Gastrocnemius medialis (tissue), 4 donors: Measurements from ENCODE around the gene NPAS3. TPM values are rescaled to one million over a fixed set of nuclear protein-coding genes. Genes with fewer than 3 reads are reported as not detected.

Experiments
- ATAC-seq, 2 donors: fragments of 150-250 bp; one replicate each; pipeline ENCODE4 v1.9.1; 2016
- DNase-seq, 2 donors: peaks; one replicate each; pipeline ENCODE4 v3.0.0-alpha.2; 2019
- H3K27ac ChIP-seq, 4 donors: fragments of 200-600 bp; sonication (generic); 1 replicate in 1 of 4; 2 replicates in 3 of 4; pipeline ENCODE4 v1.5.1; 2016 to 2018; ENCODE audit warnings: mild to moderate bottlenecking in 2 of 4, moderate library complexity in 1 of 4
- H3K27me3 ChIP-seq, 3 donors: fragments of 200-600 bp; sonication (generic) in 2 of 3; 1 replicate in 1 of 3; 2 replicates in 2 of 3; pipeline versions ENCODE4 v1.5.1 to v1.6.0; 2016 to 2019; ENCODE audit warnings: mild to moderate bottlenecking in 1 of 3, moderate library complexity in 1 of 3
- H3K36me3 ChIP-seq, 2 donors: fragments of 200-600 bp; sonication (generic) in 1 of 2; one replicate each; pipeline ENCODE4 v1.5.1; 2017 to 2018
- H3K4me1 ChIP-seq, 2 donors: fragments of 200-600 bp; sonication (generic) in 1 of 2; one replicate each; pipeline ENCODE4 v1.5.1; 2016 to 2017; ENCODE audit warnings: mild to moderate bottlenecking in 2 of 2
- H3K4me3 ChIP-seq, 4 donors: fragments of 200-600 bp; sonication (generic) in 3 of 4; 1 replicate in 1 of 4; 2 replicates in 3 of 4; pipeline ENCODE4 v1.5.1; 2016 to 2019; ENCODE audit warnings: mild to moderate bottlenecking in 2 of 4
- H3K9me3 ChIP-seq, 3 donors: fragments of 200-600 bp; sonication (generic) in 2 of 3; 1 replicate in 1 of 3; 2 replicates in 2 of 3; pipeline ENCODE4 v1.5.1; 2016 to 2019
- CTCF ChIP-seq, 5 experiments: fragments of 450-650 bp in 3 of 5; fragments of 200-600 bp in 2 of 5; sonication (generic) in 2 of 5; IDR thresholded peaks in 4 of 5; conservative IDR thresholded peaks in 1 of 5; 1 replicate in 4 of 5; 2 replicates in 1 of 5; pipeline ENCODE4 v1.5.1; 2016 to 2019; ENCODE audit warnings: antibody characterized with exemption in 5 of 5, mild to moderate bottlenecking in 3 of 5, moderate library complexity in 3 of 5
- POLR2A ChIP-seq, 2 donors: fragments of 450-650 bp; IDR thresholded peaks; one replicate each; pipeline ENCODE4 v1.6.1; 2017; ENCODE audit warnings: antibody characterized with exemption in 2 of 2, mild to moderate bottlenecking in 2 of 2, moderate library complexity in 2 of 2
- in situ Hi-C, 4 donors: fragments of 200-750 bp; cut with MboI; loops; one replicate each; pipeline versions ENCODE4 v1.15.0 to v1.8.0; 2017; ENCODE audit warnings: low sequenced_read_pairs in 4 of 4
- intact Hi-C: fragments of 100-400 bp; cut with DNase I; formaldehyde crosslinking; loops from one replicate; pipeline ENCODE4 v1.15.1; 2023; ENCODE audit warnings: low total_unique reads
- total RNA-seq, 4 donors: library from RNA; depleted of rRNA; stranded (reverse); fragments of >200 nt; gene quantifications; one replicate each; pipeline versions ENCODE4 v1.1.0 to v1.2.3, GENCODE V29; 2016

Gene NPAS3
- total RNA-seq, 4 donors from 2014 or later = 0.82 to 1.00 TPM; not detected in 2

GRCh38 chr14:33249233-33249820 lies 310.6 kb downstream of the NPAS3 start:
- intact Hi-C loops (no loop called here), in situ Hi-C loops (no loop called here)
- ATAC-seq = no peak
- no peaks in the 10 kb centered on the region for H3K4me1 ChIP-seq
- no peaks in the 10 kb centered on the region for H3K36me3 ChIP-seq
- no peak overlapping the region for H3K27ac ChIP-seq
- H3K4me3 ChIP-seq = no peak overlapping the region
- TF ChIP-seq POLR2A (IDR thresholded peaks at IDR 0.05) = no peak
- no peak for TF ChIP-seq CTCF (IDR thresholded peaks at IDR 0.05 in 4 of 5, conservative IDR thresholded peaks at IDR 0.05 in 1 of 5)
- no peaks in the 10 kb centered on the region for H3K27me3 ChIP-seq
- no peak for DNase-seq
- H3K9me3 ChIP-seq = no peaks in the 10 kb centered on the region

- TF ChIP-seq POLR2A (IDR thresholded peaks at IDR 0.05) (no peak), CTCF (IDR thresholded peaks at IDR 0.05 in 4 of 5, conservative IDR thresholded peaks at IDR 0.05 in 1 of 5) (no peak)
- Histone ChIP-seq H3K27ac (no peak overlapping the region), H3K4me3 (no peak overlapping the region), H3K9me3 (no peaks in the 10 kb centered on the region), H3K27me3 (no peaks in the 10 kb centered on the region), H3K36me3 (no peaks in the 10 kb centered on the region), H3K4me1 (no peaks in the 10 kb centered on the region)
- DNase-seq (no peak), ATAC-seq (no peak)
- intact Hi-C loops = no loop called here
- in situ Hi-C loops = no loop called here
Observed at GRCh38 chr14:33250963-33251362, 312.3 kb downstream of the NPAS3 start.

GRCh38 chr14:33254342-33254741 lies 315.7 kb downstream of the NPAS3 start:
- no peak for ATAC-seq
- no peaks in the 10 kb centered on the region for H3K4me1 ChIP-seq
- no peak for DNase-seq
- H3K9me3 ChIP-seq = no peaks in the 10 kb centered on the region
- in situ Hi-C loops (no loop called here), intact Hi-C loops (no loop called here)
- TF ChIP-seq POLR2A (IDR thresholded peaks at IDR 0.05) = no peak
- no peak for TF ChIP-seq CTCF (IDR thresholded peaks at IDR 0.05 in 4 of 5, conservative IDR thresholded peaks at IDR 0.05 in 1 of 5)
- no peaks in the 10 kb centered on the region for H3K36me3 ChIP-seq
- H3K27ac ChIP-seq = no peak overlapping the region
- no peaks in the 10 kb centered on the region for H3K27me3 ChIP-seq
- no peak overlapping the region for H3K4me3 ChIP-seq

GRCh38 chr14:33254861-33255395 lies 316.2 kb downstream of the NPAS3 start:
- Histone ChIP-seq H3K27ac (no peak overlapping the region), H3K27me3 (no peaks in the 10 kb centered on the region), H3K4me3 (no peak overlapping the region), H3K4me1 (no peaks in the 10 kb centered on the region), H3K36me3 (no peaks in the 10 kb centered on the region), H3K9me3 (no peaks in the 10 kb centered on the region)
- no peak for ATAC-seq
- no peak for TF ChIP-seq CTCF (IDR thresholded peaks at IDR 0.05 in 4 of 5, conservative IDR thresholded peaks at IDR 0.05 in 1 of 5)
- no peak for TF ChIP-seq POLR2A (IDR thresholded peaks at IDR 0.05)
- in situ Hi-C loops (no loop called here), intact Hi-C loops (no loop called here)
- no peak for DNase-seq

- no peak for DNase-seq
- Histone ChIP-seq H3K27me3 (no peaks in the 10 kb centered on the region), H3K9me3 (no peaks in the 10 kb centered on the region), H3K36me3 (no peaks in the 10 kb centered on the region), H3K4me1 (no peaks in the 10 kb centered on the region), H3K4me3 (no peak overlapping the region), H3K27ac (no peak overlapping the region)
- ATAC-seq = no peak
- TF ChIP-seq POLR2A (IDR thresholded peaks at IDR 0.05) = no peak
- no peak for TF ChIP-seq CTCF (IDR thresholded peaks at IDR 0.05 in 4 of 5, conservative IDR thresholded peaks at IDR 0.05 in 1 of 5)
- intact Hi-C loops (no loop called here), in situ Hi-C loops (no loop called here)
Observed at GRCh38 chr14:33257796-33258195, 319.1 kb downstream of the NPAS3 start.
